Left ventricle myocardium inferior (tissue), 1 donor: Measurements from ENCODE around the gene CSMD2. TPM values are rescaled to one million over a fixed set of nuclear protein-coding genes. Genes with fewer than 3 reads are reported as not detected.

ENCODE experiments used
- DNase-seq: peaks from one replicate; pipeline ENCODE4 v3.0.0-alpha.2; 2020
- H3K27ac ChIP-seq: fragments of 200-600 bp; replicated peaks from 2 replicates; pipeline ENCODE4 v1.8.0; 2021
- H3K27me3 ChIP-seq: fragments of 200-600 bp; 2 replicates; pipeline ENCODE4 v1.8.0; 2021; ENCODE audit warnings: low read depth
- H3K36me3 ChIP-seq: fragments of 200-600 bp; 2 replicates; pipeline ENCODE4 v1.8.0; 2021
- H3K4me1 ChIP-seq: fragments of 200-600 bp; 2 replicates; pipeline ENCODE4 v1.8.0; 2021
- H3K4me3 ChIP-seq: fragments of 200-600 bp; 2 replicates; pipeline ENCODE4 v1.8.0; 2021; ENCODE audit warnings: mild to moderate bottlenecking, moderate library complexity
- H3K9me3 ChIP-seq: fragments of 200-600 bp; replicated peaks from 2 replicates; pipeline ENCODE4 v1.8.0; 2021
- CTCF ChIP-seq: fragments of 200-600 bp; IDR thresholded peaks from 2 replicates; pipeline ENCODE4 v1.8.0; 2021; ENCODE audit warnings: antibody characterized with exemption, mild to moderate bottlenecking, borderline replicate concordance
- intact Hi-C: fragments of 100-400 bp; cut with micrococcal nuclease; formaldehyde crosslinking; loops from one replicate; pipeline ENCODE4 v1.11.0; 2022
- total RNA-seq: library from RNA; stranded (reverse); fragmentation: NEBNext Ultra II Directional; extraction: Animal tissue kit (Norgen Biotek cat#: 25700); gene quantifications from one replicate; pipeline ENCODE4 v1.2.1, GENCODE V29; 2021
- donor health status: DM: no; HTN: yes; CAD: no; lungs with severe emphysema.

Gene CSMD2
- total RNA-seq, 1 donor from 2014 or later: 0.14 TPM

DNA sequence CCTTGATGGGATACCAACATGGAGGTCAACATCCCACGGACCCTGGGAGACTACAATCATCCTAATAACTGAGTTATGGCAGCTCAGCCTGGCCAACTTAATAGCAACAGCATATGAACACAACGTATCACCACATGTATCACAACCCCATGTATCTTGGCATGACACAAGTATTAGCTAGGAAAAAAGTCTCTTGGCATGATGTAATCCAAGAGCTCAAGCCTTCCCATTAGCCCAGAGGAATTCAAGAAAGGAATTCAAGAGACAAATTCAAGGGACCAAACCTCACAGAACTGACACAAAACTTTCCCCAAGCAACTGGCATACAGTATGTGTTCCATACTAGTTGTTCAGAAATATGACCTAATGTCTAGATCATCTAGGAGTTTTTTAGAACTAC is 402.1 kb downstream of the CSMD2 start:
- no peak for TF ChIP-seq CTCF
- no peaks in the 10 kb centered on the region for H3K36me3 ChIP-seq
- H3K4me3 ChIP-seq: no peak overlapping the region
- intact Hi-C loops: no loop called here
- H3K4me1 ChIP-seq: peaks cover 16% of the 10 kb centered on the region
- H3K27me3 ChIP-seq: no peaks in the 10 kb centered on the region
- H3K9me3 ChIP-seq: no peaks in the 10 kb centered on the region
- peak overlapping the region; percentile 58 for H3K27ac ChIP-seq
- DNase-seq: no peak

DNA sequence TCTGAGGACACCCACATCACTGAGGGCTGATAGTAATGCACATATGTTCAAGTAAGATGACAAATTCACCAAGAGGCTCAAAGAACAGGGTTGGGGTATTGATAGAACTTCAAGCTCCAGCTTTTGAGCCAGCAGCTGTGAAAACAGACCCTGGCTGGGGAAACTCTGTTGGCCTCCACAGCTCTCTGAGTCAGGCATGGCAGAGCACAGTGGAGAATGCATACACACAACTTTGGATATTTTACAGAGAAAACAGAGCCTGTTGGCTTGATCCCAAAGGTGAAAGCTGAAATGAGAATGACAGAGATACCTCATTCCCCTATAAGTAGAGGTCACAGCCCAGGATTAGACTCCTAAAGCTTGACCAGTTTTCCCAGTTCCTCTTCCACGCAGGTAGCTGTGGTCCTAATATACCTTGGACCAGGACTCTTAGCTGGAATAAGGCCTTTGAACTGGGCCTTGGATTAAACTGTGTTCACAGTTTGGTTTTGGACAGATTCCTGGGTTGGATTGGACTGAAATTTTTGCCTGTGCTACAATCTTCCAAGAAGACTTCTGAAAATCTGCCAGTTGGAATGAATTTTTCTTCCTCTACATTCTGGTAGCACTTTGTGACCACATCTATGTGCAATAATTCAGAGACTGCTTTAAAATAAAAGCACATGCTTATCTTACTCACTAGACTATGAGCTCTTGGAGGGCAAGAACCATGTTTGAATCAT is 402.8 kb downstream of the CSMD2 start:
- H3K9me3 ChIP-seq: no peaks in the 10 kb centered on the region
- H3K27me3 ChIP-seq: no peaks in the 10 kb centered on the region
- H3K4me1 ChIP-seq: peaks cover 17% of the 10 kb centered on the region
- no peak for TF ChIP-seq CTCF
- no peak for DNase-seq
- no peaks in the 10 kb centered on the region for H3K36me3 ChIP-seq
- no peak overlapping the region for H3K4me3 ChIP-seq
- peak overlapping the region; percentile 58 for H3K27ac ChIP-seq
- intact Hi-C loops: no loop called here

GRCh38 chr1:33758698-33759097 is 406.3 kb downstream of the CSMD2 start:
- intact Hi-C loops: no loop called here
- DNase-seq: peak; percentile 33
- Histone ChIP-seq H3K4me3 (no peak overlapping the region), H3K4me1 (peaks cover 17% of the 10 kb centered on the region), H3K27ac (peak overlapping the region; percentile 51), H3K27me3 (no peaks in the 10 kb centered on the region), H3K36me3 (no peaks in the 10 kb centered on the region), H3K9me3 (peaks cover 2% of the 10 kb centered on the region)
- TF ChIP-seq CTCF: no peak

DNA sequence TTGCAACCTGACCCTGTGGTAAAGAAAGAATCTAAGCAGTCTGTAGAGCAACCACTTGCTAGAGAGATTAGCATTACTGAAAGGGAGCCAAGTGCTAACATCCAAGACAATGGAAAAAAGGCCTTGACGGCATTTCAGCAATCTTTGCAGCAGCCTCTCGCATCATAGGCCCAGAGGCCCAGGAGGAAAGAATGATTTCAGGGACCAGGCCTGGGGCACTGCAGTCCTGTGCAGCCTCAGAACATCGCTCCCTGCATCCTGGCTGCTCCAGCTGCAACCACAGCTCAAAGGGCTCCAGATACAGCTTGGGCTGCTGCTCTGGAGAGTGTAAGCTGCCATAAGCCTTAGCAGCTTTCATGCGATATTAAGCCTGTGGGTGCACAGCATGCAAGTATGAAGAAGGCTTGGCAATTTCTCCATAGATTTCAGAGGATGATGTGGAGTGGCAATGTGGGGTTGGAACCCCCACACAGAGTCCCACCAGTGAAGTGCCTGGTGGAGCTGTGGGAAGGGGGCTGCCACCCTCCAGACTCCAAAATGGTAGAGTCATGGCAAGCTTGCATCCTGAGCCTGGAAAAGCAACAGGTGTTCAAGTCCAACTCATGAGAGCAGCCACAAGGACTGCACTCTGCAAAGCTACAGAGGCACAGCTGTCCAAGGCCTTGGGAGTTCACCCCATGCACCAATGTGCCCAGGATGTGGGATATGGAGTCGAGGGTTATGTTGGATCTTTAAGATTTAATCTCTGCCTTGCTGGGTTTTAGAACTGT is 411.8 kb downstream of the CSMD2 start:
- intact Hi-C loops: no loop called here
- peaks cover 4% of the 10 kb centered on the region for H3K4me1 ChIP-seq
- H3K4me3 ChIP-seq: no peak overlapping the region
- peaks cover 22% of the 10 kb centered on the region for H3K9me3 ChIP-seq
- peaks cover 4% of the 10 kb centered on the region for H3K27me3 ChIP-seq
- H3K36me3 ChIP-seq: no peaks in the 10 kb centered on the region
- H3K27ac ChIP-seq: no peak overlapping the region
- no peak for TF ChIP-seq CTCF
- no peak for DNase-seq

DNA sequence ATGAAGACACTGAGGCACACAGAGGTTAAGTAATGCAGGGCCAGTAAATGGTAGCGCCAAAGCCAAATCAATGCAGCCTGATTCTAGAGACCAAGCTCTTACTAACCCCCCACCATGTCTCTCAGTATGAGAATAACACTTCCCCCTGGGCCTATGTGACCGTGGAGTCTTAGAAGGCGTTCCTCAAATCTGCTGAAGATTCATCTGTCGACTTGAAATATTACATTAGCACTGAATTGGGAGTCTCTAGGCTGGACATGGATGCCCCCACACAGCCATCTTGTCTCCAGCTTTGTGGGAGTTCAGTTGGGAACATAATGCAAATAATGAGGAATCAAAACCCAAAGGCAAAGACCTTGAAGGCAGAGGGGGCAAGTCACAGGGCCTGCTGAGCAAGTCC is 419.1 kb downstream of the CSMD2 start:
- no peak for DNase-seq
- H3K9me3 ChIP-seq: no peaks in the 10 kb centered on the region
- peaks cover 18% of the 10 kb centered on the region for H3K27me3 ChIP-seq
- H3K27ac ChIP-seq: no peak overlapping the region
- intact Hi-C loops: no loop called here
- no peak for TF ChIP-seq CTCF
- no peaks in the 10 kb centered on the region for H3K36me3 ChIP-seq
- H3K4me1 ChIP-seq: no peaks in the 10 kb centered on the region
- no peak overlapping the region for H3K4me3 ChIP-seq
